ENCODE results near the gene OR5A1. TPM values are rescaled to one million over a fixed set of nuclear protein-coding genes. Genes with fewer than 3 reads are reported as not detected.
A peak's percentile ranks its signal among the peaks of the same experiment; 100 is the strongest.

OR5A1 gene
- total and polyA plus RNA-seq, 4 donors, result not detected

DNA sequence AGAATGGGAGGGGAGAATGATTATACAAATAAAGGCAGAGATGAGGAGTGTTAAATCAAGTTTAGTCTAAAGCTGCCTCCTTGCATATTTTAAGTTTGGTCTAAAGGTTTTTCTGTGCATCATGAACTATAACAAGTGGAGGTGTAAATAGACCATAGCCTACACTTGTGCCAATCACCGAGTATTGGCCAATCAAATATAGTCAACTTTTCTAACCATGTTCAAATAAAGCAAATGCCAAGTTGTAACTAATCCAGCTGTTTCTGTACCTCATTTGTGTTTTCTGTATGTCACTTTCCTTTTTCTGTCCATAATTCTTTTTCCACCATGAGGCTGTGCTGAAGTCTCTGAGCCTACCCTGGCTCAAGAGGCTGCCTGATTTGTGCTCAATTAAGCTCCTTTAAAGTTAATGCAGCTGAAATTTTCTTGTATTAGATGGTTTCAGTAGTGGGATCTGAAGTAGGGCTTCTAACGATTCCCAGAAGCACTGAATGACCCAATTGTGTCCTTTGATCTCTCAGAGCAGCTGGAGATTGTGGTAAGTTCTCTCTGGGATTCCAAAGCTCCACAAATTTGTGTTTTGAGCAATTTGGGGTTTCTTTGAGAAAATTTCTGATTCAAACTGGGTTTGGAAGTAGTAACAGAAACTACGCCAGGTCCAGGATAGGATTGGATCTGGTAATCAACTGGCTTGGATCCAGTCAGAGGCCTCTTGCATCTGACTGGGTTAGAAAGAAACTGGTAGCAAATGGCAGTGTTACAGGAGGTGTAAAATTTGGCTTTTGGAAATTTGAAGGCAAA lies 35.6 kb upstream of the OR5A1 start:
- Histone ChIP-seq H3K9me3 (ENCODE audit: control insufficient read depth in 4 of 4, low read length in 3 of 4) (no peaks in the 10 kb centered on the region), H3K36me3 (ENCODE audit: control insufficient read depth in 4 of 4, insufficient read depth in 3 of 4, low read depth in 1 of 4, low read length in 3 of 4) (no peaks in the 10 kb centered on the region), H3K4me1 (ENCODE audit: control insufficient read depth in 4 of 4, insufficient read depth in 4 of 4, low read length in 3 of 4) (peaks cover 0 to 16% (median 14%) of the 10 kb centered on the region in 4 donors), H3K9ac (ENCODE audit: low read depth in 1 of 2, low read length in 2 of 2) (no peak overlapping the region), H3K27ac (ENCODE audit: low read depth in 1 of 2, low read length in 2 of 2) (peak overlapping the region in 1 of 2 donors; percentile 80), H3K27me3 (ENCODE audit: control insufficient read depth in 4 of 4, insufficient read depth in 4 of 4, low read length in 3 of 4) (no peaks in the 10 kb centered on the region), H3K4me3 (ENCODE audit: low read depth in 1 of 3, low read length in 3 of 3) (no peak overlapping the region)
- DNase-seq (ENCODE audit: low spot score), result no peak
- WGBS, result 36% methylated on average over 3 of the region's 3 CpGs
- TF ChIP-seq ZBTB33 (IDR thresholded peaks at IDR 0.05) (no peak), HNF4A (conservative IDR thresholded peaks at IDR 0.05) (peak; percentile 43 to 60), RAD21 (IDR thresholded peaks at IDR 0.05) (no peak), SP1 (IDR thresholded peaks at IDR 0.05) (peak; percentile 19)

- no peaks in the 10 kb centered on the region for H3K27me3 ChIP-seq (ENCODE audit: control insufficient read depth in 4 of 4, insufficient read depth in 4 of 4, low read length in 3 of 4)
- DNase-seq (ENCODE audit: low spot score), result no peak
- no peak for TF ChIP-seq MAX (IDR thresholded peaks at IDR 0.05)
- no peak for TF ChIP-seq RXRA (IDR thresholded peaks at IDR 0.05)
- TF ChIP-seq EGR1 (IDR thresholded peaks at IDR 0.05; ENCODE audit: low read depth in 2 of 2), result no peak
- TF ChIP-seq, protein P1, sequence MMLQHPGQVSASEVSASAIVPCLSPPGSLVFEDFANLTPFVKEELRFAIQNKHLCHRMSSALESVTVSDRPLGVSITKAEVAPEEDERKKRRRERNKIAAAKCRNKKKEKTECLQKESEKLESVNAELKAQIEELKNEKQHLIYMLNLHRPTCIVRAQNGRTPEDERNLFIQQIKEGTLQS (IDR thresholded peaks at IDR 0.05), result no peak
- no peak for TF ChIP-seq SP1 (IDR thresholded peaks at IDR 0.05)
- TF ChIP-seq NR2F2 (IDR thresholded peaks at IDR 0.05), result no peak
- TF ChIP-seq FOXA1 (IDR thresholded peaks at IDR 0.05), result no peak
- TF ChIP-seq RAD21 (IDR thresholded peaks at IDR 0.05), result peak in 1 of 2 donors; percentile 32
- no peak for TF ChIP-seq JUND (IDR thresholded peaks at IDR 0.05)
- TF ChIP-seq HNF4A (conservative IDR thresholded peaks at IDR 0.05), result no peak
- no peak for TF ChIP-seq HNF4G (IDR thresholded peaks at IDR 0.05)
- TF ChIP-seq YY1 (IDR thresholded peaks at IDR 0.05), result no peak
- TF ChIP-seq CTCF (IDR thresholded peaks at IDR 0.05; ENCODE audit: low read depth, low read length, missing input control), result peak; percentile 24
- no peak overlapping the region for H3K9ac ChIP-seq (ENCODE audit: low read depth in 1 of 2, low read length in 2 of 2)
- peak overlapping the region in 1 of 2 donors; percentile 80 for H3K27ac ChIP-seq (ENCODE audit: low read depth in 1 of 2, low read length in 2 of 2)
- H3K36me3 ChIP-seq (ENCODE audit: control insufficient read depth in 4 of 4, insufficient read depth in 3 of 4, low read depth in 1 of 4, low read length in 3 of 4), result no peaks in the 10 kb centered on the region
- 68% methylated on average over 2 of the region's 2 CpGs for WGBS
- no peaks in the 10 kb centered on the region for H3K9me3 ChIP-seq (ENCODE audit: control insufficient read depth in 4 of 4, low read length in 3 of 4)
- H3K4me1 ChIP-seq (ENCODE audit: control insufficient read depth in 4 of 4, insufficient read depth in 4 of 4, low read length in 3 of 4), result peaks cover 0 to 16% (median 14%) of the 10 kb centered on the region in 4 donors
- H3K4me3 ChIP-seq (ENCODE audit: low read depth in 1 of 3, low read length in 3 of 3), result no peak overlapping the region
Measured at GRCh38 chr11:59401262-59401552, 35.1 kb upstream of the OR5A1 start.

- Histone ChIP-seq H3K27me3 (ENCODE audit: control insufficient read depth in 4 of 4, insufficient read depth in 4 of 4, low read length in 3 of 4) (no peaks in the 10 kb centered on the region), H3K36me3 (ENCODE audit: control insufficient read depth in 4 of 4, insufficient read depth in 3 of 4, low read depth in 1 of 4, low read length in 3 of 4) (no peaks in the 10 kb centered on the region), H3K9me3 (ENCODE audit: control insufficient read depth in 4 of 4, low read length in 3 of 4) (no peaks in the 10 kb centered on the region), H3K9ac (ENCODE audit: low read depth in 1 of 2, low read length in 2 of 2) (no peak overlapping the region), H3K4me1 (ENCODE audit: control insufficient read depth in 4 of 4, insufficient read depth in 4 of 4, low read length in 3 of 4) (peaks cover 0 to 16% (median 14%) of the 10 kb centered on the region in 4 donors), H3K4me3 (ENCODE audit: low read depth in 1 of 3, low read length in 3 of 3) (no peak overlapping the region), H3K27ac (ENCODE audit: low read depth in 1 of 2, low read length in 2 of 2) (no peak overlapping the region)
- no peak for DNase-seq (ENCODE audit: low spot score)
- TF ChIP-seq FOXA1 (IDR thresholded peaks at IDR 0.05) (no peak), FOXA2 (IDR thresholded peaks at IDR 0.05) (no peak), NR2F2 (IDR thresholded peaks at IDR 0.05) (no peak), RXRA (IDR thresholded peaks at IDR 0.05) (no peak), EGR1 (IDR thresholded peaks at IDR 0.05; ENCODE audit: low read depth in 2 of 2) (no peak), MAX (IDR thresholded peaks at IDR 0.05) (no peak), ZBTB33 (IDR thresholded peaks at IDR 0.05) (no peak)
- TF ChIP-seq, protein P2, sequence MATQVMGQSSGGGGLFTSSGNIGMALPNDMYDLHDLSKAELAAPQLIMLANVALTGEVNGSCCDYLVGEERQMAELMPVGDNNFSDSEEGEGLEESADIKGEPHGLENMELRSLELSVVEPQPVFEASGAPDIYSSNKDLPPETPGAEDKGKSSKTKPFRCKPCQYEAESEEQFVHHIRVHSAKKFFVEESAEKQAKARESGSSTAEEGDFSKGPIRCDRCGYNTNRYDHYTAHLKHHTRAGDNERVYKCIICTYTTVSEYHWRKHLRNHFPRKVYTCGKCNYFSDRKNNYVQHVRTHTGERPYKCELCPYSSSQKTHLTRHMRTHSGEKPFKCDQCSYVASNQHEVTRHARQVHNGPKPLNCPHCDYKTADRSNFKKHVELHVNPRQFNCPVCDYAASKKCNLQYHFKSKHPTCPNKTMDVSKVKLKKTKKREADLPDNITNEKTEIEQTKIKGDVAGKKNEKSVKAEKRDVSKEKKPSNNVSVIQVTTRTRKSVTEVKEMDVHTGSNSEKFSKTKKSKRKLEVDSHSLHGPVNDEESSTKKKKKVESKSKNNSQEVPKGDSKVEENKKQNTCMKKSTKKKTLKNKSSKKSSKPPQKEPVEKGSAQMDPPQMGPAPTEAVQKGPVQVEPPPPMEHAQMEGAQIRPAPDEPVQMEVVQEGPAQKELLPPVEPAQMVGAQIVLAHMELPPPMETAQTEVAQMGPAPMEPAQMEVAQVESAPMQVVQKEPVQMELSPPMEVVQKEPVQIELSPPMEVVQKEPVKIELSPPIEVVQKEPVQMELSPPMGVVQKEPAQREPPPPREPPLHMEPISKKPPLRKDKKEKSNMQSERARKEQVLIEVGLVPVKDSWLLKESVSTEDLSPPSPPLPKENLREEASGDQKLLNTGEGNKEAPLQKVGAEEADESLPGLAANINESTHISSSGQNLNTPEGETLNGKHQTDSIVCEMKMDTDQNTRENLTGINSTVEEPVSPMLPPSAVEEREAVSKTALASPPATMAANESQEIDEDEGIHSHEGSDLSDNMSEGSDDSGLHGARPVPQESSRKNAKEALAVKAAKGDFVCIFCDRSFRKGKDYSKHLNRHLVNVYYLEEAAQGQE (IDR thresholded peaks at IDR 0.05), result no peak
- TF ChIP-seq, protein P1 (IDR thresholded peaks at IDR 0.05), result no peak
Measured at GRCh38 chr11:59403546-59403945, 32.7 kb upstream of the OR5A1 start.

Measured in liver (tissue), 9 donors.